Trophoblast cell (in vitro differentiated cells and primary cell): Measurements from ENCODE around the gene SGCD.

Experiments
- DNase-seq, 2 donors: peaks; one replicate each; pipeline ENCODE4 v3.0.0-alpha.2; 2016
- H2AFZ ChIP-seq: 2 replicates; pipeline ENCODE4 v1.6.1; 2013; ENCODE audit warnings: low read length, moderate library complexity, mild to moderate bottlenecking; ENCODE audit not compliant: insufficient read depth, poor library complexity
- H2AK5ac ChIP-seq: 2 replicates; pipeline ENCODE4 v1.6.1; 2013; ENCODE audit warnings: mild to moderate bottlenecking, low read length
- H2BK120ac ChIP-seq: 2 replicates; pipeline ENCODE4 v1.6.1; 2013; ENCODE audit warnings: low read length, mild to moderate bottlenecking, moderate library complexity; ENCODE audit not compliant: insufficient read depth, poor library complexity
- H2BK12ac ChIP-seq: 2 replicates; pipeline ENCODE4 v1.6.1; 2013; ENCODE audit warnings: mild to moderate bottlenecking, low read length, moderate library complexity
- H2BK5ac ChIP-seq: 2 replicates; pipeline ENCODE4 v1.6.1; 2013; ENCODE audit warnings: low read length, low read depth, moderate library complexity, mild to moderate bottlenecking; ENCODE audit not compliant: poor library complexity
- H3K14ac ChIP-seq: 2 replicates; pipeline ENCODE4 v1.6.1; 2013; ENCODE audit warnings: mild to moderate bottlenecking, low read length
- H3K18ac ChIP-seq: 2 replicates; pipeline ENCODE4 v1.6.1; 2013; ENCODE audit warnings: mild to moderate bottlenecking, low read length
- H3K23ac ChIP-seq: 2 replicates; pipeline ENCODE4 v1.6.1; 2013; ENCODE audit warnings: low read length
- H3K27ac ChIP-seq: 2 replicates; pipeline ENCODE4 v1.5.1; 2013; ENCODE audit warnings: low read depth, mild to moderate bottlenecking, inconsistent platforms, low read length, moderate library complexity
- H3K27me3 ChIP-seq: 2 replicates; pipeline ENCODE4 v1.6.1; 2013; ENCODE audit warnings: inconsistent platforms, mild to moderate bottlenecking, low read length, moderate library complexity; ENCODE audit not compliant: insufficient read depth
- H3K36me3 ChIP-seq, 2 experiments: 1 replicate in 1 of 2; 2 replicates in 1 of 2; pipeline ENCODE4 v1.6.1; 2013; ENCODE audit warnings: low read length in 2 of 2, mild to moderate bottlenecking in 2 of 2, moderate library complexity in 1 of 2; ENCODE audit not compliant: insufficient read depth in 2 of 2, control insufficient read depth in 1 of 2
- H3K4ac ChIP-seq: 2 replicates; pipeline ENCODE4 v1.6.1; 2013; ENCODE audit warnings: low read depth, mild to moderate bottlenecking, low read length, moderate library complexity
- H3K4me1 ChIP-seq, 2 experiments: 1 replicate in 1 of 2; 2 replicates in 1 of 2; pipeline ENCODE4 v1.6.1; 2013; ENCODE audit warnings: low read length in 2 of 2, mild to moderate bottlenecking in 2 of 2, moderate library complexity in 1 of 2; ENCODE audit not compliant: insufficient read depth in 2 of 2, control insufficient read depth in 1 of 2
- H3K4me2 ChIP-seq: 2 replicates; pipeline ENCODE4 v1.6.1; 2013; ENCODE audit warnings: inconsistent platforms, mild to moderate bottlenecking, low read length, moderate library complexity
- H3K4me3 ChIP-seq: 2 replicates; pipeline ENCODE4 v1.5.1; 2013; ENCODE audit warnings: mild to moderate bottlenecking, low read depth, low read length, inconsistent platforms
- H3K79me1 ChIP-seq: one replicate; pipeline ENCODE4 v1.6.1; 2013; ENCODE audit warnings: low read length
- H3K79me2 ChIP-seq: 2 replicates; pipeline ENCODE4 v1.6.1; 2013; ENCODE audit warnings: low read length, mild to moderate bottlenecking; ENCODE audit not compliant: control insufficient read depth, insufficient read depth, poor library complexity
- H3K9ac ChIP-seq: 2 replicates; pipeline ENCODE4 v1.6.1; 2013; ENCODE audit warnings: mild to moderate bottlenecking, low read length
- H3K9me3 ChIP-seq: 2 replicates; pipeline ENCODE4 v1.6.1; 2013; ENCODE audit warnings: low read depth, mild to moderate bottlenecking, control low read depth, inconsistent platforms, low read length; ENCODE audit not compliant: insufficient read depth
- H4K12ac ChIP-seq: 2 replicates; pipeline ENCODE4 v1.6.1; 2013; ENCODE audit warnings: low read depth, mild to moderate bottlenecking, low read length, moderate library complexity
- H4K8ac ChIP-seq: 2 replicates; pipeline ENCODE4 v1.6.1; 2013; ENCODE audit warnings: low read depth, mild to moderate bottlenecking, low read length, moderate library complexity
- H4K91ac ChIP-seq: one replicate; pipeline ENCODE4 v1.6.1; 2013; ENCODE audit warnings: low read depth, mild to moderate bottlenecking, low read length, moderate library complexity
- WGBS: extraction: QIAGEN DNeasy Blood & Tissue Kit; methylation state at CpG from one replicate; pipeline ENCODE4 v1.1.7; 2013; ENCODE audit warnings: missing lambda C conversion rate; ENCODE audit not compliant: insufficient read length, insufficient coverage; ENCODE audit errors: extremely low coverage; 5-methylcytosine and 5-hydroxymethylcytosine counted together

The SGCD gene

GRCh38 chr5:156540491-156540890 is 213.5 kb downstream of the SGCD start:
- Histone ChIP-seq H4K12ac (no peak overlapping the region), H3K9ac (no peak overlapping the region), H3K23ac (no peak overlapping the region), H2BK12ac (no peak overlapping the region), H2BK120ac (no peak overlapping the region), H3K14ac (no peak overlapping the region), H3K4me2 (no peak overlapping the region), H3K18ac (no peak overlapping the region), H2AK5ac (no peak overlapping the region), H3K27me3 (no peaks in the 10 kb centered on the region), H3K79me2 (no peaks in the 10 kb centered on the region), H4K8ac (no peak overlapping the region), H3K36me3 (no peaks in the 10 kb centered on the region), H2BK5ac (no peak overlapping the region), H3K4ac (no peak overlapping the region), H2AFZ (no peak overlapping the region), H3K4me3 (no peak overlapping the region), H3K4me1 (no peaks in the 10 kb centered on the region), H3K27ac (no peak overlapping the region), H4K91ac (no peak overlapping the region), H3K79me1 (no peaks in the 10 kb centered on the region), H3K9me3 (no peaks in the 10 kb centered on the region)
- no CpG with 5 or more reads among the region's 3 CpGs for WGBS
- DNase-seq: no peak

- Histone ChIP-seq H3K14ac (no peak overlapping the region), H3K23ac (no peak overlapping the region), H3K4me3 (no peak overlapping the region), H4K91ac (no peak overlapping the region), H3K36me3 (no peaks in the 10 kb centered on the region), H3K79me1 (no peaks in the 10 kb centered on the region), H2BK5ac (no peak overlapping the region), H3K4me2 (no peak overlapping the region), H3K4ac (no peak overlapping the region), H2BK12ac (no peak overlapping the region), H4K12ac (no peak overlapping the region), H2AK5ac (no peak overlapping the region), H2AFZ (no peak overlapping the region), H2BK120ac (no peak overlapping the region), H3K9ac (no peak overlapping the region), H3K18ac (no peak overlapping the region), H4K8ac (no peak overlapping the region), H3K27me3 (no peaks in the 10 kb centered on the region), H3K27ac (no peak overlapping the region), H3K9me3 (no peaks in the 10 kb centered on the region), H3K4me1 (no peaks in the 10 kb centered on the region), H3K79me2 (no peaks in the 10 kb centered on the region)
- no peak for DNase-seq
- WGBS: no CpG with 5 or more reads among the region's 2 CpGs
Measured at GRCh38 chr5:156541582-156541981, 214.6 kb downstream of the SGCD start.

- Histone ChIP-seq H3K79me1 (no peaks in the 10 kb centered on the region), H3K79me2 (no peaks in the 10 kb centered on the region), H2AFZ (no peak overlapping the region), H2AK5ac (no peak overlapping the region), H3K18ac (no peak overlapping the region), H3K14ac (no peak overlapping the region), H2BK5ac (no peak overlapping the region), H3K4me3 (no peak overlapping the region), H2BK120ac (no peak overlapping the region), H3K4me2 (no peak overlapping the region), H3K9me3 (no peaks in the 10 kb centered on the region), H3K9ac (no peak overlapping the region), H3K36me3 (no peaks in the 10 kb centered on the region), H3K4me1 (no peaks in the 10 kb centered on the region), H3K27me3 (no peaks in the 10 kb centered on the region), H3K4ac (no peak overlapping the region), H4K12ac (no peak overlapping the region), H3K23ac (no peak overlapping the region), H2BK12ac (no peak overlapping the region), H3K27ac (no peak overlapping the region), H4K8ac (no peak overlapping the region), H4K91ac (no peak overlapping the region)
- WGBS: no CpG with 5 or more reads among the region's 5 CpGs
- no peak for DNase-seq
Measured at GRCh38 chr5:156543348-156544145, 216.6 kb downstream of the SGCD start.

- no peak overlapping the region for H4K91ac ChIP-seq
- no peaks in the 10 kb centered on the region for H3K4me1 ChIP-seq
- H3K23ac ChIP-seq: no peak overlapping the region
- H3K79me1 ChIP-seq: no peaks in the 10 kb centered on the region
- no peak overlapping the region for H3K4me2 ChIP-seq
- no peak overlapping the region for H3K18ac ChIP-seq
- no peak overlapping the region for H3K9ac ChIP-seq
- H3K14ac ChIP-seq: no peak overlapping the region
- H4K12ac ChIP-seq: no peak overlapping the region
- no peaks in the 10 kb centered on the region for H3K9me3 ChIP-seq
- no peak overlapping the region for H3K27ac ChIP-seq
- no peak overlapping the region for H2BK5ac ChIP-seq
- H3K79me2 ChIP-seq: no peaks in the 10 kb centered on the region
- no CpG with 5 or more reads among the region's 3 CpGs for WGBS
- no peak overlapping the region for H2BK12ac ChIP-seq
- DNase-seq: no peak
- H3K36me3 ChIP-seq: no peaks in the 10 kb centered on the region
- no peak overlapping the region for H3K4me3 ChIP-seq
- no peak overlapping the region for H3K4ac ChIP-seq
- no peak overlapping the region for H2AK5ac ChIP-seq
- no peaks in the 10 kb centered on the region for H3K27me3 ChIP-seq
- no peak overlapping the region for H2AFZ ChIP-seq
- H4K8ac ChIP-seq: no peak overlapping the region
- no peak overlapping the region for H2BK120ac ChIP-seq
Measured at GRCh38 chr5:156552855-156553358, 225.9 kb downstream of the SGCD start.
